Right ventricle myocardium superior (tissue), 1 donor: ENCODE results near the gene CD164L2. TPM values are rescaled to one million over a fixed set of nuclear protein-coding genes. Genes with fewer than 3 reads are reported as not detected.

Experiments used
- ATAC-seq: fragments of 200-7000 bp; cut with Tn5 transposase; one replicate; pipeline ENCODE4 v1.9.1; 2020; ENCODE audit warnings: mild to moderate bottlenecking; ENCODE audit not compliant: poor library complexity
- DNase-seq: peaks from one replicate; pipeline ENCODE4 v3.0.0-alpha.2; 2020
- intact Hi-C: fragments of 100-400 bp; cut with DNase I; formaldehyde crosslinking; loops from one replicate; pipeline ENCODE4 v1.11.2; 2022
- total RNA-seq: library from RNA; stranded (reverse); fragmentation: NEBNext Ultra II Directional; extraction: Animal tissue kit (Norgen Biotek cat#: 25700); gene quantifications from one replicate; pipeline ENCODE4 v1.2.1, GENCODE V29; 2021
- donor health status: DM: no; HTN: yes; CAD: no; lungs with severe emphysema.

Gene CD164L2
- total RNA-seq, 1 donor from 2014 or later: not detected

GRCh38 chr1:27356619-27357280 is 26.4 kb downstream of the CD164L2 start:
- ATAC-seq (no peak), DNase-seq (no peak)
- intact Hi-C loops: no loop called here

DNA sequence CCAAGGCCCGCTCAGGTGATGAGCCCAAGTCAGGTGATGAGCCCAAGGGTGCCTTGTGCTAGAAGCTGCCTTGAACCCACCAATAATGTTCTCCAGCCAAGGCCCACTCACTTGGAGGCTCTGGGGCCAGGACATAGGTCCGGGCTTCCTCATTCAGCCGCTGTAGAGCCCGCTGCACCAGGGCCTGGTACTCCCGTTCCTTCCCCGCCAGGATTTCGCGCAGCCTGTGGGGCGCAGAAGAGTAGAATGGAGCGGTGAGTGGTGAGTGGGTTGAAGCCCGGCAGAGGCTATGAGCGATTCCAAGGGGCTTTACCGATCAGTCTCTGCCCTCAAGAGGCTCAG is 26.9 kb downstream of the CD164L2 start:
- ATAC-seq (no peak), DNase-seq (no peak)
- intact Hi-C loops: no loop called here

DNA sequence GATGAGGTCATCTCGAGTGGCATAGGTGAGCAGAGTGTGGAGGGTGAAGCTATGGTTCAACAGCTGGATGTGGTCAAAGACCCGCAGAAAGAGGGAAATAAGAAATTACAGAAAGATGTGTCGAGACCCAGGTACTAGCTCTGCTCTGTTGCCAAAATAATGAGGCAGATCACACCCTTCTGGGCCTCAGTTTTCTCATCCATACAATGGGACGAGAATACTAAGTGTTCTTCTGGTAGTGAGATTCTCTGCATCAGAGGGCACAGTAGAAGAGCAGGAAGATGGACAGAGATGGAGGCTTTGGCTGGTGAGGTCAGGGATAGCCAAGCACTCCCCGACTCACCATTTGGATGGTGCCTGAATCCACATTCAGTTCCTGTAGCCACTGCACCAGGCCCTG is 27.4 kb downstream of the CD164L2 start:
- DNase-seq (no peak), ATAC-seq (no peak)
- intact Hi-C loops: no loop called here

- intact Hi-C loops: no loop called here
- ATAC-seq (no peak), DNase-seq (no peak)
These were observed 29.5 kb downstream of the CD164L2 start for GRCh38 chr1:27353629-27354028.

DNA sequence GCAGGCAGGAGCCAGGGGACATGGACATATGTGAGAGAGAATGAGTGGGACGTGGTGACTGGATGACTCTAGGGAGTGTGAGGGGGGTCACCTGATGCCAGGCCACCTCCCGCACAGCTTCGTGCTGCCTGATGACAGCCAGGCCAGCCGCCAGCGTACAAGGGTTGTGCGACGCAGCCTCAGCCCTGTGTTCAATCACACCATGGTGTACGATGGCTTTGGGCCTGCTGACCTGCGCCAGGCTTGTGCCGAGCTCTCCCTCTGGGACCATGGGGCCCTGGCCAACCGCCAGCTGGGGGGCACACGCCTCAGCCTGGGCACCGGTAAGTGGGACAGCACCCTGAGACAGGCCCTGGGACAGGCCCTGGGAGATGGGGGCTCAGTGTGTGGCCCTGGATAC is 30.0 kb downstream of the CD164L2 start:
- intact Hi-C loops: no loop called here
- ATAC-seq: peak; percentile 1
- peak; percentile 67 for DNase-seq

- no peak for DNase-seq
- ATAC-seq: no peak
- intact Hi-C loops: no loop called here
These were observed 31.5 kb downstream of the CD164L2 start for GRCh38 chr1:27351541-27352107.

- intact Hi-C loops: no loop called here
- peak; percentile 44 for ATAC-seq
- DNase-seq: peak; percentile 77
These were observed 32.2 kb downstream of the CD164L2 start for GRCh38 chr1:27350663-27351540.

GRCh38 chr1:27349784-27350662 is 33.1 kb downstream of the CD164L2 start:
- intact Hi-C loops: no loop called here
- DNase-seq (peak; percentile 78), ATAC-seq (peak; percentile 71)

DNA sequence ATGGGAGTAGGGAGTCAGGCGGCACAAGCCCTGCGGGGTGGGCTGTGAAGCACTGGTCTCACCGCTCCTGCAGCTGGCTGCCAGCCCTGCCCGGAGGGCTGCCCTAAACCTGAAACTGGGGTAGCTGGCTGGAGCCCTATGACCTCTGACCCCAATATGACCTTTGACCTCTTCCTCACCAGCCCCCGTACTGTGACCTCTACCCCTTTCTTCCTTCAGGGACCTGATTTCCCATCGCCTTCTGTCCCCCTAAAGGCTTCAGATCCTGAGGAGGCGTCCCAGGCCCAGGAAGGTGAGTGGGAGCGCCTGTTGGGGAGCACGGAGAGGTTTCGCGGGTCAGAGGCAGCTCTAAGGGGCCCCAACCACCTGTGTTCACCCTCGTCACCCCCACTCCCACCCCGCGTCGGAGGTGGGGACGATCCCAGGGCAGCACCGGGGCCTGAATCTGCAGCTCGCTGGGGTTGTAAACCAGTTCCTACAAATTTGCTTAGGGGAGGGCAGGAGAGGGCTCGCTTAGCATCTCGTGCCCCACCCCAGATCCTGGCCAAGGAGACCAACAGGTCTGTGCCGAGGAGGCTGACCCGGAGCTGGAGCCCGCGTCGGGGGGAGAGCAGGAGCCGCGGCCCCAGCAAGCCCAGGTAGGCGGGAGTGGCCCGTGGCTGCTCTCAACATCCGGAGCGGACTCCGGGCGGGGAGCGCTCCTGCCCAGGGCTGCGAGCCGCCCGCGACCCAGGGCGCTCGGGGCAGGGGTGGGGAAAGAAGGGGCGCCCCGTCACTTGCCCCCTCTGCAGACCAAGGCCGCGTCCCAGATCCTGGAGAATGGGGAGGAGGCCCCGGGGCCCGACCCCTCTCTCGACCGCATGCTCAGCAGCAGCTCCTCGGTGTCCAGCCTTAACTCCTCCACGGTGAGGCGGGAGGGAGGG is 34.0 kb downstream of the CD164L2 start:
- peak; percentile 49 for DNase-seq
- peak; percentile 41 for ATAC-seq
- intact Hi-C loops: no loop called here

DNA sequence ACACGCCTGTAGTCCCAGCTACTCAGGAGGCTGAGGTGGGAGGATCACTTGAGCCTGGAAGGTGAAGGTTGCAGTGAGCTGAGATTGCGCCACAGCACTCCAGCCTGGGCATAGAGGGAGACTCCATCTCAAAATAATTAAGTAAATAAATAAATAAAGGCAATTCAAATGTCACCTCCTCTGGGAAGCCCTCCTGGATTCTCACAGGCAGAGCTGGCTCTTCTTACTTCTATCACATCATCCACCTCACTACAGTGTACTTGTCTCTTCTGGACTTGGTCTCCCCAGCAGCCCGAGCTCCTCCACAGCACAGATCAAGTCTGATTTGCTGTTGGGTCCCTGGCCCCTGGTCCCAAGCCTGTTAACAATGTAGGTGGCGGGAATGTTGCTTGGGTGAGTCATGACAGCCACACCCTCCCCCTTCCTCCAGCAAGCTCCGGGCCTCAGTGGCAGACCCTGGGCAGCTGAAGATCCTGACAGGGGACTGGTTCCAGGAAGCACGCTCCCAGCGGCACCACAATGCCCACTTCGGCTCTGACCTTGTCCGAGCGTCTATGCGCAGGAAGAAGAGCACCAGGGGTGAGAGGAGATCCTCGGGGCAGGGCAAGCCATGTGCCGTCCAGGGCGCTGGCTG is 36.0 kb downstream of the CD164L2 start:
- intact Hi-C loops: no loop called here
- DNase-seq (no peak), ATAC-seq (no peak)

DNA sequence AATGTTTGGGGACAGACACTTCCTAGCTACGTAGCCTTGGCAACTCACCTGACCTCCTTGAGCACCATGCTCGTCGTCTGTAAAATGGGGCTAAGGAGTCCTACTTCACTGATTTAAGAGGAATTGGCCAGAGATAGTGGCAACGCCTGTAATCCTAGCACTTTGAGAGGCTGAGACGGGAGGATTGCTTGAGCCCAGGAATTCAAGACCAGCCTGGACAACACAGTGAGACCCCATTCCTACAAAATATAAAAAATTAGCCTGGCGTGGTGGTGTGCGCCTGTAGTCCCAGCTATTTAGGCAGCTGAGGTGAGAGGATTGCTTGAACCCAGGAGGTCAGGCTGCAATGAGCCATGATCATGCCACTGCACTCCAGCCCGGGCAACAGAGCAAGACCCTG is 36.8 kb downstream of the CD164L2 start:
- intact Hi-C loops: no loop called here
- no peak for ATAC-seq
- DNase-seq: no peak

DNA sequence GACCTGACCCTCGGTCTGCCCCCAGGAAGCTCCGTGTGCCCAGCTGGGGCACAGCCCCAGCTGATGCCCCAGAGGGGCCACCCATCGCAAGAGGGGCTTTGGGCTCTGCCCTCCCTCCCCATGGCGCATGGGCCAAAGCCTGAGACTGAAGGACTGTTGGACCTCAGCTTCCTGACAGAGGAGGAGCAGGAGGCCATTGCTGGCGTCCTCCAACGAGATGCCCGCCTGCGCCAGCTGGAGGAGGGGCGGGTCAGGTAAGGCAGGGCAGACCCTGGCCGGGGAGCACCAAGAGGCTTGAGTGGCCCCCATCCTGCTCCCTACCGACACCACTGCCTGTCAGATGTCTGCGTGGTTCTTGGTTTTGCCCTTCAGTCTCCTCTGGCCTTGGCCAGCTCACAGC is 37.9 kb downstream of the CD164L2 start:
- no peak for DNase-seq
- intact Hi-C loops: no loop called here

GRCh38 chr1:27343639-27344025 is 39.5 kb downstream of the CD164L2 start:
- no peak for ATAC-seq
- no peak for DNase-seq
- intact Hi-C loops: no loop called here

More for the DNA sequence above, 37.9 kb downstream of the CD164L2 start:
- ATAC-seq: no peak

- ATAC-seq (peak; percentile 26), DNase-seq (peak; percentile 65)
- intact Hi-C loops: no loop called here
These were observed 40.1 kb downstream of the CD164L2 start for GRCh38 chr1:27342778-27343638.

DNA sequence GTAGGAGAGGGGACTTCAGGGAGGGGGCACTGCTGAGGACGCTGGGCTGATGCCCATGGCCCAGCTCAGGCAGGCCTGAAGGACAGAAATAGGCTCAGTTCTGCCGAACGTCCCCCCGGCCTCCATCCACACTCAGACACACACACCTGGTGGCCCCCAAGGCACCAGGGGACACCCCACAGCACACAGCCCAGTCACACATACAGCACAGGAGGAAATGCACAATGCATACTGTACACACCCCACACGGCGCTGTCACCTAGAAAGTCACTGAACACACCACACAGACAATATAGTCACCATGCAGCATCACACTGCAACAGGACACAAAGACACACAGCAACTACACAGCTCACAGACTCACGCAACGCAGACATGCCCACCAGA is 40.7 kb downstream of the CD164L2 start:
- DNase-seq: no peak
- ATAC-seq: peak; percentile 16
- intact Hi-C loops: no loop called here

- intact Hi-C loops: no loop called here
- peak; percentile 61 for DNase-seq
- peak; percentile 28 for ATAC-seq
These were observed 41.4 kb downstream of the CD164L2 start, which contains the start of gene SYTL1 for GRCh38 chr1:27341525-27342252. Gene SYTL1, plus strand, starts transcription at chr1:27342022. Its CDS starts 3,313 bp downstream, at chr1:27345335.
